ENCODE measurements around the gene GAS2L1.

DNA sequence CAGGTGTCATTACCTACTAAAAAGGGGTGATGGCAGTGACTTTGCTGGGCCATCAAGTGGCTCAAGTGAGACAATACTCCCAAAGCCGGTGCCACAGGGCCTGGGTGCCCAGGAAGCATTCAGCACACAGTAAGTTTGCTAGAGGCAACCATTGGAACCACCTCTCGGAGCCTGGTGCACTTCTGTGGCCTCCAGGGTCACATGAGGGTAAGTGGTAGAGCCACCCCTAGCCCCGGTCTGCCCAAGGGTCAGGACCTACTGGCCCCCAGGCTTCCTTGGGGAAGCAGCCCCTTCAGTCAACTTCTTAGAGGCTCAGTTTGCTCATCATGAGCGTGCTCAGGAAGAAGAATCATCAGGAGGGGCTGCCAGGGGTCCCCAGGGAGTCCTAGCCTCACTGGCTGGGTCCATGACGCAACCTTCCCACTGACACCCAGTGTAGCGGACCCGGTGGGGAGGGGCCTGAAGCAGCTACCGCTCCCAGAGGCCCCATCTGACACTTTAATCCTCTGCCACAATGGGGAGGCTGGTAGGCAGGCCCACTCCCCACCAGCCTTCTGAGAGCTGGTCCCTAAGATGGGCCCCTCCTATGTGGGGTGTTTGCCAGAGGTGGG lies 26.5 kb downstream of the GAS2L1 start:
- no peak for TF ChIP-seq POLR2A (IDR thresholded peaks at IDR 0.05; ENCODE audit: extremely low read depth, insufficient read length)
- TF ChIP-seq, protein P1, sequence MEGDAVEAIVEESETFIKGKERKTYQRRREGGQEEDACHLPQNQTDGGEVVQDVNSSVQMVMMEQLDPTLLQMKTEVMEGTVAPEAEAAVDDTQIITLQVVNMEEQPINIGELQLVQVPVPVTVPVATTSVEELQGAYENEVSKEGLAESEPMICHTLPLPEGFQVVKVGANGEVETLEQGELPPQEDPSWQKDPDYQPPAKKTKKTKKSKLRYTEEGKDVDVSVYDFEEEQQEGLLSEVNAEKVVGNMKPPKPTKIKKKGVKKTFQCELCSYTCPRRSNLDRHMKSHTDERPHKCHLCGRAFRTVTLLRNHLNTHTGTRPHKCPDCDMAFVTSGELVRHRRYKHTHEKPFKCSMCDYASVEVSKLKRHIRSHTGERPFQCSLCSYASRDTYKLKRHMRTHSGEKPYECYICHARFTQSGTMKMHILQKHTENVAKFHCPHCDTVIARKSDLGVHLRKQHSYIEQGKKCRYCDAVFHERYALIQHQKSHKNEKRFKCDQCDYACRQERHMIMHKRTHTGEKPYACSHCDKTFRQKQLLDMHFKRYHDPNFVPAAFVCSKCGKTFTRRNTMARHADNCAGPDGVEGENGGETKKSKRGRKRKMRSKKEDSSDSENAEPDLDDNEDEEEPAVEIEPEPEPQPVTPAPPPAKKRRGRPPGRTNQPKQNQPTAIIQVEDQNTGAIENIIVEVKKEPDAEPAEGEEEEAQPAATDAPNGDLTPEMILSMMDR (IDR thresholded peaks at IDR 0.05; ENCODE audit: low read depth, low read length) = no peak

Data from NB4 (cell line).